HG03442 (cell line): ENCODE measurements around the gene CARS2.
"Not testable (repeated sequence)": the region's sequence is repeated elsewhere in the genome, so short reads cannot be mapped to it uniquely, and the experiment has no call there.

ENCODE experiments used
- ATAC-seq: cut with Tn5 transposase; IDR thresholded peaks from one replicate; pipeline ENCODE4 v1.9.1; 2021; ENCODE audit warnings: mild to moderate bottlenecking, moderate library complexity; ENCODE audit not compliant: unreplicated experiment

Gene CARS2

GRCh38 chr13:110638814-110639806 lies 66.8 kb downstream of the CARS2 start:
- no peak for ATAC-seq

- no peak for ATAC-seq
Measured at GRCh38 chr13:110638257-110638656, 67.7 kb downstream of the CARS2 start.

GRCh38 chr13:110637747-110638146 lies 68.2 kb downstream of the CARS2 start:
- no peak for ATAC-seq

- no peak for ATAC-seq
Measured at GRCh38 chr13:110637275-110637674, 68.6 kb downstream of the CARS2 start.

GRCh38 chr13:110636701-110637201 lies 69.2 kb downstream of the CARS2 start:
- ATAC-seq = no peak

- ATAC-seq = no peak
Measured at GRCh38 chr13:110636053-110636475, 69.9 kb downstream of the CARS2 start.

- no peak for ATAC-seq
Measured at GRCh38 chr13:110635405-110636002, 70.4 kb downstream of the CARS2 start.

- no peak for ATAC-seq
Measured at GRCh38 chr13:110634558-110634957, 71.4 kb downstream of the CARS2 start.

GRCh38 chr13:110633776-110634175 lies 72.1 kb downstream of the CARS2 start:
- ATAC-seq = no peak

- ATAC-seq = not testable (repeated sequence)
Measured at GRCh38 chr13:110632255-110632654, 73.7 kb downstream of the CARS2 start.

- ATAC-seq = no peak
Measured at GRCh38 chr13:110630566-110631119, 75.3 kb downstream of the CARS2 start.

- ATAC-seq = no peak
Measured at GRCh38 chr13:110629735-110630134, 76.2 kb downstream of the CARS2 start.

GRCh38 chr13:110628952-110629701 lies 76.8 kb downstream of the CARS2 start:
- no peak for ATAC-seq

- ATAC-seq = no peak
Measured at GRCh38 chr13:110628477-110628793, 77.5 kb downstream of the CARS2 start.

GRCh38 chr13:110627761-110628476 lies 78.0 kb downstream of the CARS2 start:
- no peak for ATAC-seq

GRCh38 chr13:110627351-110627750 lies 78.6 kb downstream of the CARS2 start:
- no peak for ATAC-seq

GRCh38 chr13:110626521-110626920 lies 79.4 kb downstream of the CARS2 start:
- no peak for ATAC-seq

GRCh38 chr13:110625771-110626321 lies 80.1 kb downstream of the CARS2 start:
- no peak for ATAC-seq

- ATAC-seq = no peak
Measured at GRCh38 chr13:110624766-110625756, 80.9 kb downstream of the CARS2 start.
